HG03342 (cell line): ENCODE data around the gene PHTF2.

Source experiments
- ATAC-seq: cut with Tn5 transposase; IDR thresholded peaks from one replicate; pipeline ENCODE4 v1.9.1; 2021; ENCODE audit warnings: mild to moderate bottlenecking, moderate library complexity; ENCODE audit not compliant: unreplicated experiment

PHTF2 gene

DNA sequence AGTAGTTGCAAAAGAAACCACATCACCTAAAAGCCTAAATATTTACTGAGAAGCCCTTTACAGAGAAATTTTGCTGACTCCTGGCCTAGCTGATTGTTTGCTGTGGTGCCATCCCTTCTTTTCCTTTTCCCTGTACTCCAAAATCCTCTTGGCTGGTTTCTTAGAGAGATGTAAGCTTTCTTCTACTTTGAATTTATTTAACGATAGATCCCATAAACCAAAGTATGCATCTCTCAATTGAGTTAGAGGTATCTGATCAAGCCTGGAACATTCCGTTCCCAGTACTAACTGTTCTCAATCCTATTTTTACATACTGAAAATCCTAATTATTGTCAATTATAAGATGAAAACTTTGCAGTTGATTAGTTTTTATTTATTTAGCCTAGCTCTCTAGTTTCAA, 6.6 kb upstream of the PHTF2 start:
- no peak for ATAC-seq

DNA sequence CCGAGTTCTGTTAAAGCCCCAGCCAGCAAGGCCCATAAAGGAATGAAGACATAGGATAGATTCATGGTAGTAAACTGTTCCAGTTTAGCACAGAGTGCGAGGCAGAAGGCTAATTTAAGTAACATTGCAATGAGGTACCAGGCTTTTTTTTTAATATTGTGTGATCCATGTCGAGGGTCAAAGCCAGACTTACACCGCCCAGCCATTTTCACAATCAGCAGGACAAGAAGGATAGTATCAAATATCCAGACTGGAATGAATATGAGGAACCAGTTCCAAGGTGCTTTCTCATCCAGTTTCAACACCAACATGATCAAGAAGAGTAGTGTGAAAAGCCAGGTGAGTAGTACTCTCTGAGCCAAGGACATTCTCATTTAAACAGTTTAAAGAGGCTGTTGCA, 4.6 kb upstream of the PHTF2 start:
- no peak for ATAC-seq

DNA sequence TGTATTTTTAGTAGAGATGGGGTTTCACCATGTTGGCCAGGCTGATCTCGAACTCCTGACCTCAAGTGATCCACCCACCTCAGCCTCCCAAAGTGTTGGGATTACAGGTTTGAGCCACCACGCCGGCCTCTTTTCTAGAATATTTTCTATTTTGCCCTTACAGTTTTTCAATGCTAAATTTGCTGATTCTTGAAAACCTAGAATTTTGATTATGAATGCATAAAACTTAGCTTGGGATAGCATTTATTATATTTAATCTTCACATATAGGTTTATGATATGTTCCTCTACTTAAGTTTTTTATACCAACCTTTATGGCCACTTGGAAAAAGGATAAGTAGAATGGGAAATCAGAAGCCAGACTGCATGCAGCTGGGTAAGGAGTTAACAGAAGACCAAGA, 2.5 kb upstream of the PHTF2 start:
- ATAC-seq: no peak

DNA sequence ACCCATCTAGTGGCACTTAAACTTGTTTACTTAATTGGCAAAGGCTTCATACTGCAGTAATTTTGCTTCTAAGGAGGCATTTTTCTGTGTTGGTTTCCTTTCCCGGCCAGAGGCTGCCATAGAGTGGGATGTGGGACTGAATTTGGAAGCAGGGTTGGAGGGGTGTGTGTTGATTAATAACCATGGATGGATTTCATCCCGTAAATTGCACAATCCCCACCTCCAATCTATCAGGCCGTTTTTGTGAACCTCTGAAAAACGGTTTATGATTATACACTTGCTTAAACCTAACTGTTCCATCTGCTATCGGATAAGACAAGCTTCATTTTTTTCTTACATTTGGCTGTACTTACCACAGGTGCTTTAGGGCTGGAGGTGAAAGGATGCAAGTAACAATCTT, 1.6 kb upstream of the PHTF2 start:
- ATAC-seq: no peak

DNA sequence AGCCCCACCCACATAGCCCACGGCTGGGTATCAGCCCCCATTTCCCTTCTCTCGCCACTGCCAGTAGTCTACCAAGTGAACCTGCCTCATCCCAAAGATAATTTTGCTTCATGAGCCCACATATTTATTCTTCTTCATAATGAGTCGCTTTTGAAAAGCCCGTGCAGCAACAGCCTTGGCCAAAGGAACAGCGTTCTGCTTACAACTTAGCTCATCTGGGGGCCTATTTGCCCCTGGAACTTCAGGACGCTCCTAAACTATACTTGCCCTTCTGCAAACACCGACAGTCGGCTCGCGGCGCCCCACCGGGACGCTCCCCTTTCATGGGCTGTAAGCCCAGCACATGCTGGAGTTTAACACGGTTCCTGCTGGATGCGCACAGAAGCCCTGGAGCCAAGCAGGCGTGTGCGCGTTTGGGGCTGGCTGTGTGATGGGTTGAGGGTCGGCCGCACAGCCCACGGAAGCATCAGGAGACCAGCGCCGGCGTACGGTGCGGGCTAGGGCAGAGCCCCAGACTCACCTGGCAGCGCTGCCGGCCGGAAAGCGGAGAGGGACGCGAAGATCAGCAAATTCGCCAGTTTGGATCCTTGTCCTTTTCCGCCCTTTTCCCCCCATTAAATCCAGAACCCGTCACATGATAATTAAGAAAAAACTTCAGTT, 709 bp upstream of the PHTF2 start:
- ATAC-seq: peak; percentile 31

DNA sequence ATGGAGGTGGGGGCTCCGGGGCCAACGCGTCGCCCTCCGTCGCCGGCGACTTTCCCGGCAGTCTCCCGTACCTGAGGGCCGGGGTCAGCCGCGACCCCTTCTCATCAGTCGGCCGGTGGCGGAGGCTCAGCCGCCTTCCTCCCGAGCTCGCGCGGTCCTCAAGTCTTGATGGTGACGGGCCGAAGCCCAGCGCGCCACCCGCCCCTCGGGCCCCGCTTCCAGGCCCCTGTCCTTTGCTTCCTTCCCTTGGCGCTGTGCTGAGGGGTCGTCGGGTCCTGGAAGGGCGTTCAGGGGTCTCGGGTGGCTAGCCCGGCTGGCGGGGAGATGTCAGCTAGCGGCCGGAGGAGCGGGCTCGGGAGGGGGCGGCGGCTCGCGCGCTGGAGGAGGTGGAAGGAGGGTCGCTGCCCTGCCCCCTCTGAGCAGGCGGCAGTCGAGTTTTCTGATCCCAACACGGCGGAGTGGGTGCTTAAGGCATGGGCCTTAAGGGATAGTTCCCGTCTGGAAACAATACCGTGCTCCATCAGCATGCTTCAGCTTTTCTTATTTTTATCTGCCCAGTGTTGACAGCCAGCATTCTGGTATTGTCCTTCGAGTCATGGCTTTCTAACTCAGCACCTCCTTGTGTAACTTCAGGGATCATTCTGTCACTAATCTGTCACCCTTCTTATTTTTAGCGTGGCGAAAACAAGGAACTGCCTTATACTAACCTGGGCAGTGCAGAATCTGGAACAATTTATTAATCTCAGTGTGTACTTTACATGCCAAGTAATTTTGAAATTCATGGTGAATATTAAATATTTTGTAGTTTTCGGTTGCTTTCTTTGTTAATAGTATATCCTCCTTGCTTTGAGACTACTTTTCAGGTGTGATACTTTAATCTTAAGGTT, 748 bp downstream of the PHTF2 start:
- ATAC-seq: peak; percentile 3

DNA sequence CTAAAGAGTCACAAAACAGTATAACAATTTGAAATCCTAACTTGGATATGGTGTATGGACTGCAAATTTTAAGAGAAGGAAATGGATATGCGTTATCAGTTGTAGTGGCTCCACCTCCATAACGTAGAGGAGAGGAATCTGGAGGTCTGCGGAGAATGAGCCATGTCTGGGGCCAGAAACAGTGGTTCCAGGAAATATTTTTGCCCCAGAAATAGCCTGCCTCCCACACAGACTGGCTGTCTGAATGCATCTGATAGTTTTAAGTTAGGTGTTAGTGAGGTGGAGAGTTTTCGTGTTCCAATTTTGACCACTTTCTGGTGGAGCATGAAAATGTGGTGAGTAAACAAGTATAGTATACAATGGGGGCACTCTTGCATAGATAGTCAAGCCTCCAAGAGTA, 1.6 kb downstream of the PHTF2 start:
- no peak for ATAC-seq

DNA sequence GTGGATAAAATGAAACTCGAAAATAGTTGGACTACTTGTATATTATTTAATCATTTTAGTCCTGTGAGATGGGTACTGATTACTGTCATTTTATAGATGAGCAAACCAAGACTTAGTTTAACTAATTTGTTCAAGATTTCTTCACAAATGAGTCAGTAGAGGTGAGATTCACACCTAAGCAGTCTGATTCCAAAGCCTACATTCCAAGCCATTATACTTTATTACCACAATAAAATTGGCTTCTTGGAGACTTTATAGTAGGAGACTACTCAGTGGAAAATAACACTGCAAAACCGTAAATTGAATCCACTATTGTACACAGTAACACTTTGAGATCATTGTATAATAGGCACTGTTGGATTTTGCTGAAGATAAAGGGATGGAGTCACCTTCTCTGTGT, 2.2 kb downstream of the PHTF2 start:
- no peak for ATAC-seq

DNA sequence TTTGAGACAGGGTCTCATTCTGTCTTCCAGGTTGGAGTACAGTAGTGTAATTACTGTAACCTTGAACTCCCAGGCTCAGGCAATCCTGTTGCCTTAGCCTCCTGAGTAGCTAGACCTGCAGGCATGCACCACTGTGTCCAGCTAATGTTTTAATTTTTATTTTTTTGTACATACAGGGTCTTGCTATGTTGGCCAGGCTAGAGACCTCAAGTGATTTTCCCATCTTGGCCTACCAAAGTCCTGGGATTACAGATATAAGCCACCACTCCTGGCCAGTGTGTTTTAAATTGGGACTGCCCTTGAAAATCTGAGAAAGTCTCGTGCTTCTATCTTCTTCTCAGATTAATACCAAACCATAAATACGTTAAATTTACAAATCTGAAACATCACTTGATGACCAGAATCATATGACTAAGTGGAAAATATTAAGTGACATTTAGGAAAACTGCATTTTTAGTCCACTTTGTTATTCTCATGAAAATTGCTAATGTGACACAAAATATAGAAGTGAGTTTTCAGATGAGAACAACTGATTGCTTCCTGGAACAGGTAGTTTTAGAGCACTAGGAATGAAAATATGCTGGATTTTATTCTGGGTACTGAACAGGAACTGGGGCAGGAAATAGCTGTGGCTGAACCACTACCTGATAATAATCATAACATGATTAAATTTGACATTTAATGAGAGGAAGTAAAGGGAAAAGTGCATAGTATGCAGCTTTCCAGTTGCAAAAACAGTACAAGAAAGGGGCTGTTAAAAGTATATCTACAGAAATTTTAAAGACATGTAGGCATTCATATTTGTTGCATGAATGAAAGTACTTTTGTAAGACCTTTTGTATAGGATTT, 4.2 kb downstream of the PHTF2 start:
- ATAC-seq: no peak

DNA sequence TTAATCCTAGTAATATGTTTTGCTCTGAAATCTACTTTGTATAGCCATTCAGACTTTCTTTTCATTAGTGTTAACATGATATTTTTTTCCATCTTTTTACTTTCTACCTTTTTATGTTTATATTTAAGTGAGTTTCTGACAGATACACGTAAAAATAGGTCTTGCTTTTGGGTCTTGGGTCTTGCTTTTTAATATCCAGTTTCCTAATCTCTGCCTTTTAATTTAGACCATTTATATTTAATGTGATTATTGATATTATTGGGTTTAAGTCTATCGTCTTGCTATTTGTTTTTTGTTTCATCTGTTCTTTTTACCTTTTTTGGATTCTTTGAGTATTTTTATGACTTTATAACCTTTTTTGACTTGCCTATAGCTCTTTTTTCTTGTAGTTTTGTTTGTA, 7.9 kb downstream of the PHTF2 start:
- no peak for ATAC-seq

DNA sequence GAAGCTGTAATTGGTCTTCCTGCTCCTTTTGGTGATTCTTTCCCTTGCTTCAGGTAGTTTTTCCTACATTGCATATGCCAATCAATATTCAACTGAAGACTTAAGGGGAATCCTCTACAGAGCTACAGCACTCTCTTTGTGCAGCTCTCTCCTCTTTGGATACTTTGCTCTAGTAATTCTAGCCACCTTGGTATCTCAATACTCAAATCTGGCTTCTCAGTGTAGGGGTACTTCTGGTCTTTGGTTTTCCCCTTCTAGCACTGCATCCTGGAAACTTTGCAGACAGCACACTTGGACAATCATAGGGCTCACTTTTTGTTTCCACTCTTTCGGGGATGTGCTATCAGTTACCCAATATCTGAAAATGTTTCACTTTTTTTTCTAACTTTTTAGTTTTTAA, 9.9 kb downstream of the PHTF2 start:
- ATAC-seq: no peak

DNA sequence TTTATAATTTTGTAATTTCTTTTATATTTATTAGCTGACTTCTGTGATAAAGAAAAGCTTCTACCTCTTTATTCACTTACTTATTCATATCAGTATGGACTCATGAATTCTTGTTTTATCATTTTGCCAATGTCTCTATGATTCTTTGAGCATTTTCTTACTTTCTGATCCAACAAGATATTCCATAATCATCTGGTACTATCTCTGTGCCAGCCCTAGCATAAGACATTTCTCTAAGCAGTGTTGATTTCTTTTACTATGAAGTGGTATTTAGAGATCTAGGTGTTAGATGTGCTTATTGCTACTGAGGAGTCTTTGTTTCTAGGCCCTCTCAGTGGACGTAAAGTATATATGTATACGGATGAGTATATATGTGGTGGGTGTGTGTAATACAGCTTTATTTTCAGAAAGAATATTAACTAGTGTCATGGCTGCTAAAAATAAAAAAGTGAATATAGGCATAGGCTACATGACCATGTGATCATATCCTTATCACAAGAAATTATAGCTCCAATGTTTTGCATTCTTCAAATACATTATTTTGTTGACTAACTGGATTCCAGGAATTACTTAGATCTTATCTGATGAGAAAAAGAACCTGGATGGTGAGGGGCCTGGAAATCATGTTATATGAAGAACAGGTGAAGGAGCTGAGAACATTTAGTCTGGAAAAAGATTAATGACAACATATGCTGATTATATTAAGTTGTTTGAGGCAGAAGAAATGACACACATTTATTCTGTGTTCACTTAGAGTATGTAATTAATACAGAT, 13.1 kb downstream of the PHTF2 start:
- ATAC-seq: no peak

DNA sequence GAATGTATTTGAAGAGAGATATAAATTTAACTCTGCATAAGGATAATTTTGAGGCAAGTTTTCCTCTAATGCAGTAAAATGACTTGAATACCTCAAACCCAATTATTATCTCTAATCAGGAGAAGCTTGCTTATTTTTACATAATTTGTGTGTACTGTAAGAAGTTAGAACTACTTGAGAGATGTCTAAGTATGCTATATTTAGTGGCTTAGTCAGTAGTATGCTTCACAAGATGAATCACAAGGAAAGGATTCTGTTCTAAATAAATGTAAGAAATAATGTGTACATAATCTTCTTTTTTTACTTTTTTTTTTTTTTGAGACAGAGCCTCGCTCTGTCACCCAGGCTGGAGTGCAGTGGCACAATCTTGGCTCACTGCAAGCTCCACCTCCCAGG, 13.7 kb downstream of the PHTF2 start:
- ATAC-seq: no peak

DNA sequence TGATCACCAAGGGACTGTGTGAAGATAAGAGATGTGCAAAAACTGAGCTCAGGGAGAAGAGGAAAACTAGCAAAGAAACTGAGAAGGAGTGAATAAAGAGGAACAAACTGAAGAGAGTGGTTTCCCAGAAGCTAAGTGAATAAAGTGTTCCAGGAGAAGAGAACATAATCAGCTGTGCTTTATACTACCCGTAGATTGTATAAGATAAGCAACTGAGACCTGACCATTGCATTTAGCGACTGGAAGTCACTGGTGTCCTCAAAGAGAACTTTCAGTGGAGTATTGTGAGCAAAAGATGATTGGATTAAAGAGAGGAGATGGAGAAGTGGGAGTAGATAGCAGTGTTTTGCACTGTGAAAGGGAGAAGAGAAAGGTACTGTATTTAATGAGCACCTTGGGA, 14.6 kb downstream of the PHTF2 start:
- no peak for ATAC-seq

DNA sequence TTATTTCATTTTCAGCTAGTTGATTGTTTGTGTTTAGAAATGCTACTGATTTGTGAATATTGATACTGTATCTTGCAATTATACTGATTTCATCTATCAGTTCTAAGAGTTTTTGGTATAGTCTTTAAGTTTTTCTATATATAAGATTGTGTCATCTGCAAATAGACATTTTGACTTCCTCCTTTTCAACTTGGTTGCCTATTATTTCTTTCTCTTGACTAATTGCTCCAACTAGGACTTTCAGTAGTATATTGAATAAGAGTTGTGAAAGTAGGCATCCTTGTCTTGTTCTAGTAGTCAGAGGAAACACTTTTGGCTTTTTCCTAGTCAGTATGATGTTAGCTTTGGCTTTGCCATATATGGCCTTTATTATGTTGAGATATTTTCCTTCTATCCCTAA, 20.4 kb downstream of the PHTF2 start:
- ATAC-seq: no peak

DNA sequence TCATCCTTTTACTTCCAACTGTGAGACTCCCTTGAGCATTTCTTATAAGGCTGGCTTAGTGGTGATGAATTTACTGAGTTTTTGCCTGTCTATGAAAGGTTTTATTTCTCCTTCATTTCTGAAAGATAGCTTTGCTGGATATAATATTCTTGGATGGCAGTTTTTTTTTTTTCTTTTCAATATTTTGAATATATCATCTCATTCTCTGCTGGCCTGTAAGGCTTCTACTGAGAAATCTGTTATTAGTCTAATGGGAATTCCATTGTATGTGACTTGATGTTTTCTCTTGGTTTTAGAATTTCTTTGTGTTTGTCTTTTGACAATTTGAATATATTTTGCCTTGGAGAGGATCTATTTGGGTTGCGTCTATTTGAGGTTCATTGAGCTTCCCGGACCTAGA, 22.4 kb downstream of the PHTF2 start:
- no peak for ATAC-seq

DNA sequence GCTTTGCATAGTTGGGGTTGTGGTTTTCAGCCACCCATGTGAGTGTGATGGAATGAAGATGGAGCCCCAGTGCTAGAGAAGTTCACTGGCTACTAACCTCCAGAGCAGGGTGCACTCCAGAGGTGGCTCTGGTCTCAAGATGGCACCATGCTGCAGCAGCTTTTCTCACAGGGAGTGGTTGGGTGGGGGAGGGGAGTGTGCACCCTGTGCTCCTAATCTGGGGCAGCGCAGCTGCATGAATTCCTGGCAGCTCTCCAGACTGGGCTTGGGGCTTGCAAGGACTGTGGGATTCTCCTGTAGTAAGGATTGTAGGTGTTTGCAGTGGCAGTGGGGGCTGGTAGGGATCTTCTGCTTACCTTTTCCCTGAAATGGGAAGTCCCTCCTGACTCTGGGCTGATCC, 23.7 kb downstream of the PHTF2 start:
- no peak for ATAC-seq

DNA sequence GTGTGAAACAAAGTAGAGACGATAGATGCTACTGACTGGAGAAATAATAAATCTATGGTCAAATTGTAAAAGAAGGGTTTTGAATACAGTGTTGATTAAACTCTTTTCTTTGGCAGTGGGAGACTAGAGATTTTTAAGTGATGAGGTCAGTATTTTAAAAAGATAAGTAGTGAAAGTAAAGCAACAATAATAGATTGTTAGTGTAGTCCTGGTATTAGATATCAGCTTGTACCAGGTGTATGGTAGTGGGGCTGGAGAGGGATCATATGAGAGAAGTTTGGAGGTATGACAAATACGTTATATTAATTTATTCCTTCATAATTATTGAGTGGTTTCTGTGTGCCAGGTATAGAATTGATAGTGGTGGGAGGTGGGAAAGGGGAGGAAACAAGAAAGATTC, 25.2 kb downstream of the PHTF2 start:
- ATAC-seq: peak; percentile 39

DNA sequence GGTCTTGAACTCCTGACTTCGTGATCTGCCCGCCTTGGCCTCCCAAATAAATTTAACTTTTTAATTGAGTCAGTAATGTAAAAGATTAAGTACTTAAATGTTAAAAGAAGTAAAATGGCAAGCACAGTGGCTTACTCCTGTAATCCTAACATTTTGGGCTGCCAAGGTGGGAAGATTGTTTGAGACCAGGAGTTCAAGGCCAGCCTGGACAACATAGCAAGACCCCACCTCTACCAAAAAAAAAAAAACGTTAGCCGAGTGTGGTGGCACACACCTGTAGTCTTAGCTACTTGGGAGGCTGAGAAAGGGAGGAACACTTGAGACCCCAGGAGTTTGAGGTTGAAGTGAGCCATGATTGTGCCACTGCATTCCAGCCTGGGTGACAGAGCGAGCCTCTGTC, 26.1 kb downstream of the PHTF2 start:
- ATAC-seq: no peak

DNA sequence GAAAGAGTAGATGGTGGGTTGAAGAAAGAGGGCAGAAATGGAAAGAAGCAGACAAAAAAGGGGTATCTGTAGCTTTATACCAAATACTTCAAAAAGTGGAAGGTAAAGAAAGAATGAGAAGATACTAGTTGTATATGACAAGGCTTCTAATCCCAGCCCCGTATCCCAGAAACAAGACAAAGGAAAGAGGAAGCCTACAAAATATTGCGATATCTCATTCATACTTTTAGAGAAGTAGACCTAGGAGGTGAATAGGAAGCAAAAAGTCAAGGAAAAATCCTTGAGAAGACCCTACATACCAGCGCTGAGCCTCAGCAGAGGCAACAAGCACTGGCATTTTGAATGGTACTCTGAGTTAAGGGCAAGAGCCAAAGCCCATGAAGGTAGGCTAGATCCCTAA, 26.6 kb downstream of the PHTF2 start:
- ATAC-seq: no peak

DNA sequence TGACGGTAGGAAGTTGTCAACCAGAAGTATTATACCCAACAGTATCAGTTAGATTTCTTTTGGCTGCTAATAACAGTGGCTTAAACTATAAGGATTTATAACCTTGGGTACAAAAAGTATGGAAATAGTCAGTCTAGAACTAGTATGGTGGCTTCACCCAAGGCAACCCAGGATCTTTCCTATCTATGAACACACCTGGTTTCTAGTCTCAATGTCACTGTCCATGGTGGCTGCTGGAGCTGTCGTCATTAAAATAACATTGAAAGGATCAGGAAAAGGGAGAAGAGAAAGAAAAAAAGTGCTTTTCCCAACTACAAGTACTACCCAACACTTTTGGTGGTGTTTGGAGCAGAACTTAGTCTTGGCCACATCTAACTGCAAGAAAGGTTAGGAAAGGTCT, 27.7 kb downstream of the PHTF2 start:
- no peak for ATAC-seq
